Heart right ventricle (tissue), 16 donors: ENCODE results near the gene SURF2. TPM values are rescaled to one million over a fixed set of nuclear protein-coding genes. Genes with fewer than 3 reads are reported as not detected.
"Not testable (repeated sequence)": the region's sequence is repeated elsewhere in the genome, so short reads cannot be mapped to it uniquely, and the experiment has no call there.

Experiments
- ATAC-seq, 8 donors: fragments of 200-7000 bp; cut with Tn5 transposase; one replicate each; pipeline ENCODE4 v1.9.1; 2020; ENCODE audit warnings: mild to moderate bottlenecking in 8 of 8, moderate library complexity in 8 of 8, moderate number of reproducible peaks in 1 of 8
- DNase-seq, 2 donors: peaks; one replicate each; pipeline ENCODE4 v3.0.0-alpha.2; 2020
- H3K27ac ChIP-seq, 10 donors: fragments of 200-600 bp; sonication (generic) in 2 of 10; one replicate each; pipeline versions ENCODE4 v1.5.0 to v1.8.0; 2020 to 2022; ENCODE audit warnings: mild to moderate bottlenecking in 3 of 10
- H3K27me3 ChIP-seq, 7 donors: fragments of 200-600 bp; one replicate each; pipeline ENCODE4 v1.8.0; 2021 to 2022; ENCODE audit warnings: mild to moderate bottlenecking in 2 of 7
- H3K36me3 ChIP-seq, 9 donors: fragments of 200-600 bp; sonication (generic) in 1 of 9; one replicate each; pipeline versions ENCODE4 v1.5.0 to v1.8.0; 2020 to 2022; ENCODE audit warnings: mild to moderate bottlenecking in 2 of 9
- H3K4me1 ChIP-seq, 9 donors: fragments of 200-600 bp; sonication (generic) in 1 of 9; one replicate each; pipeline versions ENCODE4 v1.5.0 to v1.8.0; 2020 to 2022; ENCODE audit warnings: mild to moderate bottlenecking in 4 of 9
- H3K4me3 ChIP-seq, 10 donors: fragments of 200-600 bp; sonication (generic) in 2 of 10; one replicate each; pipeline versions ENCODE4 v1.5.0 to v1.8.0; 2020 to 2022; ENCODE audit warnings: mild to moderate bottlenecking in 7 of 10, moderate library complexity in 2 of 10
- H3K9me3 ChIP-seq, 11 donors: fragments of 200-600 bp in 10 of 11; sonication (generic) in 2 of 11; one replicate each; pipeline versions ENCODE4 v1.5.0 to v1.8.0; 2013 to 2022; ENCODE audit warnings: mild to moderate bottlenecking in 2 of 11, control low read depth in 1 of 11, moderate library complexity in 1 of 11
- CTCF ChIP-seq, 9 donors: fragments of 200-600 bp; sonication (generic) in 2 of 9; IDR thresholded peaks; one replicate each; pipeline versions ENCODE4 v1.5.0 to v1.8.0; 2021 to 2022; ENCODE audit warnings: antibody characterized with exemption in 9 of 9, mild to moderate bottlenecking in 5 of 9, moderate library complexity in 1 of 9
- WGBS, 2 donors: extraction: QIAGEN DNeasy Blood & Tissue Kit; methylation state at CpG; one replicate each; pipeline ENCODE4 v1.1.7; 2013; ENCODE audit warnings: inconsistent platforms in 1 of 2; 5-methylcytosine and 5-hydroxymethylcytosine counted together
- intact Hi-C, 10 donors: fragments of 100-400 bp; cut with DNase I; formaldehyde crosslinking; loops; one replicate each; pipeline versions ENCODE4 v1.11.1 to v1.14.2; 2022
- polyA plus RNA-seq, 2 donors: library from polyadenylated mRNA; stranded (reverse); fragments of 200-250 nt; gene quantifications; one replicate each; pipeline ENCODE4 v1.2.3, GENCODE V29; 2013
- total RNA-seq, 10 donors: library from RNA; stranded (reverse); fragmentation: NEBNext Ultra II Directional in 3 of 10; extraction: Animal tissue kit (Norgen Biotek cat#: 25700) in 3 of 10; gene quantifications; one replicate each; pipeline versions ENCODE4 v1.2.1 to v1.2.4, GENCODE V29; 2021 to 2023
- donor health status: Arrhythmogenic right ventricular cardiomyopathy.
- donor health status: ischemic (EF 13 %, LVEDD 7.1; RV severe dilation, severe dysfunction).
- donor health status: healthy with polysubstance abuse.
- donor health status: DM: no; HTN: yes; CAD: no.
- donor health status: DM: no; HTN: no; CAD: no.
- donor health status: ischemic (EF 25% LVEDD 6.9; RV normal size, moderate dysfunction).
- donor health status: ischemic (EF 25% LVEDD 5.7; RV mildly dilated, moderate dysfunction).
- donor health status: healthy.
- donor health status: DM: yes; HTN: yes; CAD: no.
- donor health status: Ischemic cardiomyopathy.
- donor health status: ischemic (EF 35%, LVEDD 5.7; RV mildly dilated, moderate dysfunction).
- donor health status: nonischemic (EF 11% LVEDD 7.7; RV severe dilation, severe dysfunction).
- donor health status: DM: yes; HTN: yes; CAD: no.
- donor health status: PGD.
- donor health status: ischemic (EF 29% LVEDD 5.4; RV normal size, mild dysfunction).
- donor health status: nonischemic (EF 23%, LVEDD 6.1; RV moderate dilation, normal function).

The SURF2 gene
- total and polyA plus RNA-seq, 12 donors = 9.7 to 44.8 (median 14.2) TPM

- ATAC-seq (no peak), DNase-seq (no peak)
- intact Hi-C loops = no loop called here
- WGBS, 2 donors = 83 to 88% methylated on average over 7 of the region's 7 CpGs
- Histone ChIP-seq H3K27ac (no peak overlapping the region), H3K9me3 (no peaks in the 10 kb centered on the region), H3K4me1 (no peaks in the 10 kb centered on the region), H3K27me3 (peaks cover 0 to 25% (median 7%) of the 10 kb centered on the region in 7 donors), H3K4me3 (no peak overlapping the region), H3K36me3 (no peaks in the 10 kb centered on the region)
- TF ChIP-seq CTCF (IDR thresholded peaks at IDR 0.05) = no peak
These were observed 34.4 kb downstream of the SURF2 start for GRCh38 chr9:133390713-133391112.

- 43 to 62% methylated on average over 2 to 3 of the region's 4 CpGs for WGBS, 2 donors
- DNase-seq, H3K36me3 ChIP-seq, H3K4me1 ChIP-seq, H3K4me3 ChIP-seq, intact Hi-C loops, H3K9me3 ChIP-seq, ATAC-seq, H3K27ac ChIP-seq: not testable (repeated sequence)
- H3K27me3 ChIP-seq = peaks cover 0 to 31% (median 7%) of the 10 kb centered on the region in 7 donors
These were observed 35.1 kb downstream of the SURF2 start for GRCh38 chr9:133391449-133391848.

GRCh38 chr9:133392308-133392707 lies 36.0 kb downstream of the SURF2 start:
- H3K4me1 ChIP-seq, H3K9me3 ChIP-seq, H3K27ac ChIP-seq, H3K4me3 ChIP-seq, ATAC-seq, intact Hi-C loops, H3K36me3 ChIP-seq, DNase-seq: not testable (repeated sequence)
- WGBS, 2 donors = 93 to 97% methylated on average over 3 of the region's 3 CpGs
- peaks cover 0 to 36% (median 7%) of the 10 kb centered on the region in 7 donors for H3K27me3 ChIP-seq

GRCh38 chr9:133393399-133393798 lies 37.0 kb downstream of the SURF2 start:
- intact Hi-C loops = no loop called here
- no peak for ATAC-seq
- H3K27ac ChIP-seq = no peak overlapping the region
- WGBS, 2 donors = 84 to 90% methylated on average over 3 of the region's 3 CpGs
- TF ChIP-seq CTCF (IDR thresholded peaks at IDR 0.05) = no peak
- H3K9me3 ChIP-seq = no peaks in the 10 kb centered on the region
- no peak overlapping the region for H3K4me3 ChIP-seq
- H3K36me3 ChIP-seq = no peaks in the 10 kb centered on the region
- no peak for DNase-seq
- peaks cover 0 to 36% (median 7%) of the 10 kb centered on the region in 7 donors for H3K27me3 ChIP-seq
- H3K4me1 ChIP-seq = no peaks in the 10 kb centered on the region

DNA sequence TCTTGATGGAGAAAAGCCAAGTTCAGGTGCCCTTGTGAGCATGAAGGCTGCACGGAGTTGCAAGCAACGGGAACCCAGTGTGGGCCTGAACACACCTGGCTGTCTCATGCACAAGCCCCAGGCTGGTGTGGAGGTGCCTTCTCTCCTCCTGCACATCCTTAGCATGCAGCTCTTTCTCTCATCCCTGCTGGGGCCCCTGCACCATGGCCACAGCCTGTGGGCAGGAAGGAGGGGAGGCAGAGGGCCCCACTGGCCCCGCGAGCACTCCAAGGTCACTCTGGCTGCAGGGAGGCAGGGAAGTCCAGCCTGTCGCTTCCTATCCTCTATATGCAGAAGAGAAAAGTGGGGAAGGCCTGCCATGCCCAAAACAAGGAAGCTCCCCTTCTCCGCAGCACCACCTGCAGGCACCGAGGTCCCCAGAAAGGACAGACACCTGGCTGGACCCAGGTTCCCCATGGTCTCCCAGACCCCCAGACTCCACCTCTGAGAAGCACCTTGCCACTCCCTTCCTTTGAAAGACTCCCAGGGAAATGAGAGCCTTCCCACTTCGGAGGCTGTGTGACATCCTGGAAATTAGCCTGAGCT lies 38.4 kb downstream of the SURF2 start:
- TF ChIP-seq CTCF (IDR thresholded peaks at IDR 0.05) = no peak
- intact Hi-C loops = no loop called here
- no peak overlapping the region for H3K27ac ChIP-seq
- no peak overlapping the region for H3K4me3 ChIP-seq
- WGBS, 2 donors = 38 to 48% methylated on average over 8 of the region's 8 CpGs
- no peak for DNase-seq
- no peaks in the 10 kb centered on the region for H3K9me3 ChIP-seq
- H3K4me1 ChIP-seq = no peaks in the 10 kb centered on the region
- peaks cover 0 to 36% (median 7%) of the 10 kb centered on the region in 7 donors for H3K27me3 ChIP-seq
- no peaks in the 10 kb centered on the region for H3K36me3 ChIP-seq
- no peak for ATAC-seq
